Measurements from ENCODE around the gene ADAM11.
"Not testable (repeated sequence)": the region's sequence is repeated elsewhere in the genome, so short reads cannot be mapped to it uniquely, and the experiment has no call there.

Gene ADAM11

DNA sequence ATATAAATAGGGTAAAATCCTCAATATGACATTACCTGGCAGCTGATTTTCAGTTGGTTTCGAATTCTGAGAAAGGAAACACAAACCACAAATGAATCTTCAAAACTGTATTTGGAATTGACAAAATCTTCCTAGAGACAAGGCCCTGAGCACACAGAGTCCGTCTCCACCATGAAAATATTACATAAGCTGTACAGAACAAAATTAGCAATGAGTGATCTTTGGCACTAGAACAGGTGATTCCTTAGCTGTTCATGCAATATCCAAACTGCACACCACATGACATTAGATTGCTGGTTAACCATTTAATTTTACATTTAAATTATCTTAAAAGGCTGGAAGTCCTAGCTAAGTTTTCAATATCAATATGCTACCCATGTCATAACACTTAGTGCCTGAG lies 39.6 kb downstream of the ADAM11 start:
- no peak for DNase-seq

GRCh38 chr17:44801880-44802279 lies 43.1 kb downstream of the ADAM11 start:
- DNase-seq = no peak

DNA sequence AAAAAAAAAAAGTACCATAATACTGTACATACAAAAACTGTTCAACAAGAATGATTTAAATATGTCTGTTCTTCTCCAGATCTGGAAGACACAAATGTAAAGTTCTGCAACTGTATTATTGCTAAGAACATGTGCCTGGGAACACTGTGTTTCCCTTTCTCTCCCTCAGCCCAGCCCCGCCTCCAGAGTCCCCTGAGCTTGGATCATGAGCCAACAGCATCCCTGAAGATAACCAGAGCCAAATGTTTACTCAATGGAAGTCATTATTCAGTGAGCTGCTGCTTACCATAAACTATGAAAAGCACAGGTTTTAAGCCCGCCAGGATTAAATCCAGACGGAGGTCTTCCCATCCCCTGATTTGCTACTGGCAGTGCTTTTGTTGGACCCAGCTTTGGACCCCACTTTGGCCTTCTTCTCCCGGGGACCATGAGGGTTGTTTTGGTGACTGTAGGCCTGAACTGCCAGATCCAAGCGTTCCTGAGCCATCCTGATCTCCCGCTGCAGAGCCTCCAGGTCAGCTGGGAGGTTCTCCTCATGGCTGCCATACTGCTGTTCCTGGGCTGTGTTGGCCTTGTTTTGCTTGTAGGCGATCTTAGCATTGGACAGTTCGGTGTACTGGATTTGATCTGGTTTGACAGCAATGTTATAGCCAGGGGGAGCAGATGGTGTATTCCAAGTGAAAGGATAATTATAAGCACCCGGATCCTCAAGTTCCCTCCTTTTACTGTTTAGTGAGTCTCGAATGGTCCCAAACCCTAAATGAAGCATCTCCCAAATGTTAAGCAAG lies 45.7 kb downstream of the ADAM11 start:
- DNase-seq = no peak

GRCh38 chr17:44807093-44807816 lies 48.5 kb downstream of the ADAM11 start:
- DNase-seq = no peak

DNA sequence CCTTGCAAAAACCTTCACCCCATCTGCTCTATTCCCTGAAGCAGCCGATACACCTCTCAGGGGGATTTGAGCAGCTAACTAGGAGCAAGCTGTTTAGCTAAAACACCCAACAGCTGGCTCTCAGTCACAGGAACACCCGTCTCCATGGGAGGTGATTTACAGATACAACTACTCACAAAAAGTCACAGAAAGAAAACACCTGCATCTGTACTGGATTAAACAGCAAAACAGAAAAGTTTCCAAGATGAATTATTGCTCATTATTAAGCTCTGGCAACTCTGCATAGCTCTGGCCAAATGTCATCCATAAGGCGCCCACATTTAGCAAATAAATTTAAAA lies 49.0 kb downstream of the ADAM11 start:
- DNase-seq = no peak

DNA sequence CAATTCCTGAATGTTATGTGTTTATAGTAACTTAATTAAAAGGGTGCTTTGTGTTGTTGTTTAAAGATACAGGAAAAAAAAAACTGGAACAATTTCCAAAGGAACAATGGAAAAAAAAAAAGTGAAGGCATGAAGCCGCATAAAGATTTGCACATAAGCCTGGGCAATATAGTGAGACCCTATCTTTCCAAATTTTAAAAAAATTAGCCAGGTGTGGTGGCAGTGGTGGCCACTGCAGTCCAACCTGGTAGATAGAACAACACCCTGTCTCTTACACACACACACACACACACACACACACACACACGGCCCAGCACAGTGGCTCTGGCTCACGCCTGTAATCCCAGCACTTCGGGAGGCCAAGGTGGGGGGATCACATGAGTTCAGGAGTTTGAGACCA lies 49.4 kb downstream of the ADAM11 start:
- DNase-seq = no peak

- DNase-seq = not testable (repeated sequence)
Observed at GRCh38 chr17:44808656-44809388, 50.0 kb downstream of the ADAM11 start.

DNA sequence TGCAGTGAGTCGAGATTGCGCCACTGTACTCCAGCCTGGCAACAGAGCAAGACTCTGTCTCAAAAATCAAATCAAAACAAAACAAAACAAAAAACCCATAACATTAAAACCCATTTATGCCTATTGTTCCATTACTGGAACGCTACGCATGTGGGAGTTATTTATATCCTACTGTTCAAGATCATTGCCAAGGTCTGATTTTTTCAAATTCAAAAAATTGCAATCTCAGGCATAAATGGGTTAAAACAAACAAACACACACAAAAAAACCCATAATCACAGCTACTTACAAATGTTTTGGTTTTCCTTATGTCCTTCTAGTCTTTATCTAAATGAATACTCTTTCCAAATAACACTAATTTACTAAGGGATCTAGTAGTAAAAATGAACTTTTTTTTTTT lies 53.5 kb downstream of the ADAM11 start:
- DNase-seq = no peak

- DNase-seq = not testable (repeated sequence)
Observed at GRCh38 chr17:44818508-44818907, 59.7 kb downstream of the ADAM11 start.

- peak; percentile 76 for DNase-seq
Observed at GRCh38 chr17:44820631-44821212, 61.9 kb downstream of the ADAM11 start.

- DNase-seq = not testable (repeated sequence)
Observed at GRCh38 chr17:44825236-44825635, 66.4 kb downstream of the ADAM11 start.

GRCh38 chr17:44826123-44826790 lies 67.5 kb downstream of the ADAM11 start:
- peak; percentile 38 for DNase-seq

GRCh38 chr17:44827863-44828262 lies 69.1 kb downstream of the ADAM11 start:
- DNase-seq = no peak

DNA sequence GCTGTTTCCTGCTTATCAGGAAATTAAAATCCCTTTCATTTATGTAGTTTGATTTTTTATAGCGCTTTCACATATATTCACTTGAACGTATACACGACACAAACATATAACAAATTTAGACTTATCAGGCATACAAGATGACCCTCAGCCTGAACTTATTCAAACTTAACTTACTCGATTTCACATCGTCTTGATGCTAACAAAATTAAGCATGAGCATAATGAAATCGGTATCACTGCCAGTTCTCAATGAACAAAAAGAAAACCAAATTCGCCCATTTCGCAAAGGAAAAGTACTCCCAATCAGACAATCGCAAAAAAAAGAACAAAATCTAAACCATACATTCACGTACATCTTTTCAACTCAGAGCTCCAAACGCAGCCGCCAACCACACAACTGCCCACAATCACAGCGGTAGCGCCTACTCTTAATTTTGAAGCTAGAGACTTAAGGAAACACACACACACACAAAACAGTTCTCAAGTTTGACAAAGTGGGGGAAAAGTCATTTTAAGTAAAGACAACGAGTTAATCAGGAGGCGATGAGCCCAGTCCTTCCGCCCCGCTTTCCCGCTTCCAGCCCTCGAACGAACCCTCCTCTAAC lies 70.2 kb downstream of the ADAM11 start:
- DNase-seq = no peak

GRCh38 chr17:44829523-44830358 lies 71.0 kb downstream of the ADAM11 start, which contains the start of gene GJC1:
GJC1 (minus strand) TSS chr17:44830287; CDS start chr17:44805817, 24,470 bp downstream.
- peak; percentile 42 for DNase-seq

DNA sequence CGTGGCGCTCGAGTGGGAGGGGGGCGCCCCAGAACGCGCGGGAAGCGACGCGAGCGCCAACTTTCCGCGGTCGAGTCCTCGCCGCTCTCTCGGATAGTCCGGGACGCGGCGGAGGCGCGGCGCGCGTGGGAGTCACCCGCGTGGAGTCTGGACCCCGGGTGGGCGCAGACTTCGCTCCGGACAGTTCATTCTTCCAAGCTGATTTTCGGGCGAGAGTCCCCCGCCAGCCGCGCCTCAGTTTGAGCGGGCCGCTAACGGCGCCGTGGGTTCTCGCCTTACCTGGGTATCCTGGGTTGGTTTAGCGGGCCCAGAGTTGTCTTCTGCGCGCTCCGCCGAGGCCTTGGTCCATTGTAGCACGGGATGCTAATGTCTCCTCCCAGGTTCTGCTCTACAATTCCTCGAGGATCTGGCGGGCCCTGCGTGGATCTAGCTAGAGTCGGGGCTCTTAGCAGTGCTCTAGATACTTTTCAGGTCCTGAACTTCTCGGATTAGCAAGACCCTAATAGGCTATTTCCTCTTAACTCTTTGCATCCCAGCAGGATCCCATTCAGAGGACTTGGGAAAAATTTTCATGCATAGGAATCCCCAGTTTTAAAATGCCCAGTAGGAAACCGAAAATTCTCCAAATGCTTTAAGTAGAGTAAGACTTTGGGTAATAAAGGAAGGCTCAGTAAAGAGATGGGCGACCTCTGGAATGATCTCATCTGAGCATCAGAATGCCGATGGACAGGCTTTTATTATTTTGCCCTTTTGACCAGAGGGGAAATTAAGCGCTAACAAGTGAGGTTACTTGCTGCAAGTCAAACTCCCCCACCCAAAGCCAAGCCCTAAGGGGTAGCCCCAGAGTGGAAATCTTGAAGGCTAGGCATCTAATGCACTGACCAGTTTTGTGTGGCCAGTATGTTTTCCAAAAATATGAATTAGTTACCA lies 71.8 kb downstream of the ADAM11 start:
- DNase-seq = no peak

DNA sequence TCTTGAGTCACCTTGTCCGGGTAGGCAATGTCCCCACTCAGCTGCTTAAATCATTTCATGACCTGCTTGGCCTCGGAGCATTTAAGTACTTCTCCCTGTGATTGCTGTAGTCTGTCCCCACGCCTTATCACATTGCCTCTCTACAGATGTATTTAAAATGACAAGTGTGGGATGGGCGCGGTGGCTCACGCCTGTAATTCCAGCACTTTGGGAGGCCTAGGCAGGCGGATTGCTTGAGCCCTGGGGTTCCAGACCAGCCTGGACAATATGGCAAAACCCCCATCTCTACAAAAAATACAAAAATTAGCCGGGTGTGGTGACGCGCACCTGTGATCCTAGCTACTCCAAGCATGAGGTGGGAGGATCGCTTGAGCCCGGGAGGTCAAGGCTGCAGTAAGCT lies 72.6 kb downstream of the ADAM11 start:
- no peak for DNase-seq
